ENCODE measurements around the gene TIE1. TPM values are rescaled to one million over a fixed set of nuclear protein-coding genes. Genes with fewer than 3 reads are reported as not detected.
A peak's percentile ranks its signal among the peaks of the same experiment; 100 is the strongest.

Gene TIE1
- total RNA-seq, result under 1 TPM; 0.23 to 0.75 TPM

DNA sequence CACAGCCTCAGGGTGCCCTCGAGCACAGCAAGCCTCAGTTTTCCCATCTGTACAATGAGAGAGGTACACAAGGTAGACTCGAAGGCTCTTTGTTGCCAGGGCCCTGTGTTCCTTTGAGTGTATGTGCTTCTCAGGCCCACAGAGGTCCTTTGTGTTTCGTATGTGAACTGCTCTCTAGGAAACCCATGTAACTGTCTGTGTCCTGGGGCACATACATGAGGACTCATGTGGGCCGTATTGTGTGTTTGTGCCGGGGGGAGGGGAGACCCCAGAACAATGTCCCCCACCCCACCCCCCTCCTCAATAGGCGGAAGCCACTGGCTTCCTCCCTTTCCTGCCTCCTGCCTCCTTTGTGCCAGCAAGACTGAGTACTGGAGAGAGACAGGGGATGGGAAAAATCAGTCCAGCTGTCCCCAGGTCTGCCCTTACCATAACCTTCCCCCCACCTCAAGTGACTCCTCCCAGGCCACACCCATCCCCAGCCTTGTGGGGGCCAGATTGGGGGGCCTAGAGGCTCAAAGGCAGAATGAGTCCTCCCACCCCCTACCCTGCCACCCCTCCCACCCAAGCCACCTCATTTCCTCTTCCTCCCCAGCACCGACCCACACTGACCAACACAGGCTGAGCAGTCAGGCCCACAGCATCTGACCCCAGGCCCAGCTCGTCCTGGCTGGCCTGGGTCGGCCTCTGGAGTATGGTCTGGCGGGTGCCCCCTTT lies at the start of gene TIE1:
Gene TIE1 (plus strand): TSS at position 605 of the 717 bp plus-strand sequence. CDS start 90 bp downstream, at position 695.
- no peak within 1 kb of the TSS for H3K4me3 Mint-ChIP-seq
- no peak for ATAC-seq (ENCODE audit: low read depth)
- DNase-seq, result no peak
- no peaks in the 10 kb centered on the region for H3K27me3 Mint-ChIP-seq
- peaks cover 16% of the 10 kb centered on the region for H3K4me1 Mint-ChIP-seq
- POLR2A ChIA-PET, result no interaction called here
- no peaks in the 10 kb centered on the region for H3K36me3 Mint-ChIP-seq
- no peaks in the 10 kb centered on the region for H3K9me3 Mint-ChIP-seq
- H3K27ac Mint-ChIP-seq, result peak within 1 kb of the TSS; percentile 28

GRCh38 chr1:43251024-43251423 lies 49.8 kb upstream of the TIE1 start:
- ATAC-seq (ENCODE audit: low read depth) (no peak), DNase-seq (no peak)
- Mint-ChIP-seq H3K36me3 (peaks cover 3% of the 10 kb centered on the region), H3K27me3 (peaks cover 28% of the 10 kb centered on the region), H3K4me1 (no peaks in the 10 kb centered on the region), H3K27ac (no peak overlapping the region), H3K4me3 (no peak overlapping the region), H3K9me3 (peaks cover 4% of the 10 kb centered on the region)
- POLR2A ChIA-PET, result no interaction called here

DNA sequence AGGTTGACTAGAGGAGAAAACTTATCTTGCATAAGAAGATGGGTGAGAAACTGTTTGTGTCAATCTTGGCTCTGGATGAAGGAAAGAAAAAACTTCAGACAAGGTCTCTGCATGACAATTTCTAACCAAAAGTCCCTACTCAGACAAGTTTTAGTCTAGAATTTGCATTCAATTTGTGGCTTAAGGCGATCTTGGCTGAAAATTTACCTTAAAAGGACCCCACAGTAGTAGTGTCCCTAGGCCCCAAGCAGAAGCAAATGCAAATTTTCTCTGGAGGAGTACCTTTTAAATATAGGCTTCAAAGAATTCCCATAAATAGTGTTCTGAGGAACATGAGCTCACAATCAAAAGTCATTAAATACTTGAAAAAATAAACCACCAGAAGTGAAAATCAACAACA lies 48.6 kb upstream of the TIE1 start:
- Mint-ChIP-seq H3K27me3 (peaks cover 21% of the 10 kb centered on the region), H3K4me1 (no peaks in the 10 kb centered on the region), H3K4me3 (no peak overlapping the region), H3K27ac (no peak overlapping the region), H3K36me3 (no peaks in the 10 kb centered on the region), H3K9me3 (no peaks in the 10 kb centered on the region)
- DNase-seq (no peak), ATAC-seq (ENCODE audit: low read depth) (no peak)
- POLR2A ChIA-PET, result no interaction called here

DNA sequence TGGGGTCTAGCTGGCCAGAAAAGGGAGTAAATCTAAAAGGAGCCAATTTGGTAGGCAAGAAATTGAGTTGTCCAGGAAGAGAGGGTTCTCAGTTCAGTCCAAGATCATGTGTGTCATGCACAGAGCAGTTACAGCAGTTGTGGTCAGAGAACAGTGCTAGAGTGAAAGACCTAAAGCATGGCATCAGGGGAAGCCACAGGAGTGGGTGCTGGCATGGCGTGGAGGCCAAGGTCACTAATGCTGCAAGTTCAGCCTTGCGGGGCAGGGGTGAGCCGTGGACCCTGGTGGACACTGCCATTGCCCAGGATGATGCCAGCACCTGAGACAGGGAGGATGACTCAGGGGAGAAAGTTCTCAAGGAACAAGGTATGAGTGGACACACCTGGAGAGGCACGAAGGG lies 47.6 kb upstream of the TIE1 start:
- no peaks in the 10 kb centered on the region for H3K36me3 Mint-ChIP-seq
- DNase-seq (no peak), ATAC-seq (ENCODE audit: low read depth) (no peak)
- H3K4me3 Mint-ChIP-seq, result no peak overlapping the region
- no peaks in the 10 kb centered on the region for H3K4me1 Mint-ChIP-seq
- H3K9me3 Mint-ChIP-seq, result no peaks in the 10 kb centered on the region
- H3K27ac Mint-ChIP-seq, result no peak overlapping the region
- POLR2A ChIA-PET, result no interaction called here
- H3K27me3 Mint-ChIP-seq, result peaks cover 21% of the 10 kb centered on the region

- Mint-ChIP-seq H3K27me3 (peaks cover 21% of the 10 kb centered on the region), H3K27ac (no peak overlapping the region), H3K4me1 (no peaks in the 10 kb centered on the region), H3K4me3 (no peak overlapping the region), H3K9me3 (no peaks in the 10 kb centered on the region), H3K36me3 (no peaks in the 10 kb centered on the region)
- DNase-seq (no peak), ATAC-seq (ENCODE audit: low read depth) (no peak)
- POLR2A ChIA-PET, result interaction anchor here (0.7 kb wide), 1 partner anchor 39 kb away, joined by 5 read pairs; no protein-coding TSS in a partner anchor
These were observed 46.9 kb upstream of the TIE1 start for GRCh38 chr1:43253876-43254275.

DNA sequence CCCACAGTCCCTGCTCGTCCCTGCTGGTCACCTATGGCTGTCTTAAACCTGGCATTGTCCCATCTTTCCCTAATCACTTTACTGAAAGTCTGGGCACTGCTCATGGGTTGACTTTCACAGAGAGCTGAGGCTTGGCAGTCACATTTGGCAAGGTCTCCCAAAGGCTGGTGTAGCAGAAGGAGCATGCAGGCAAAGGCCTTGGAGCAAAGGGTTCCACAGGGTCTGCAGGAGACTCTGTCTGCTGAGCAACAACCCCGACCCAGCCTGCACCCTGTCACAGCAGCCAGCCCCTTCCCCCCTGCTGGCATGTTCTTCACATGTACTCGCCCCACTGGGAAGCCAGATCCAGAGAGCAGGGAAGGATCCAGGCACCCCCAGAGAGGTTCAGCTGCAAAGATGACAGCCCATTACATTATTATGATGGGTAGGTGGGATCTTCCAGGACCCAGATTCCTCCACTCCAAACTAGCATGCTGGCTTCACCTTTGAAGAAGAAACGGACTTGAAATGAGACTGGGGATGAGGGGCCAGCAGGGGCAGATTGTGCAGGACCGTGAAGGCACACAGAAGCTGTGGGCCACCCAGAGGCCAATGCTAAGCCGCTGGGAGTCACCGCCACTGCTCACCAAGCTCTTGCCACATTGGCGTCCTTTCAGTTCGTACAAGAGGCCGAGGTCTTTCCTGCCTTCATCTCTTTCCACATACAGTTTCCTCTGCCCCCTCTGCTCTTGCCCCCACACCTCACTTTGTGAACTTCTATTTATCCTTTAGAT lies 45.2 kb upstream of the TIE1 start:
- Mint-ChIP-seq H3K27ac (no peak overlapping the region), H3K27me3 (peaks cover 21% of the 10 kb centered on the region), H3K4me3 (no peak overlapping the region), H3K36me3 (no peaks in the 10 kb centered on the region), H3K9me3 (no peaks in the 10 kb centered on the region), H3K4me1 (no peaks in the 10 kb centered on the region)
- POLR2A ChIA-PET, result interaction anchor here (0.6 kb wide), 1 partner anchor 19 kb away, joined by 5 read pairs; no protein-coding TSS in a partner anchor
- ATAC-seq (ENCODE audit: low read depth), result no peak
- no peak for DNase-seq

DNA sequence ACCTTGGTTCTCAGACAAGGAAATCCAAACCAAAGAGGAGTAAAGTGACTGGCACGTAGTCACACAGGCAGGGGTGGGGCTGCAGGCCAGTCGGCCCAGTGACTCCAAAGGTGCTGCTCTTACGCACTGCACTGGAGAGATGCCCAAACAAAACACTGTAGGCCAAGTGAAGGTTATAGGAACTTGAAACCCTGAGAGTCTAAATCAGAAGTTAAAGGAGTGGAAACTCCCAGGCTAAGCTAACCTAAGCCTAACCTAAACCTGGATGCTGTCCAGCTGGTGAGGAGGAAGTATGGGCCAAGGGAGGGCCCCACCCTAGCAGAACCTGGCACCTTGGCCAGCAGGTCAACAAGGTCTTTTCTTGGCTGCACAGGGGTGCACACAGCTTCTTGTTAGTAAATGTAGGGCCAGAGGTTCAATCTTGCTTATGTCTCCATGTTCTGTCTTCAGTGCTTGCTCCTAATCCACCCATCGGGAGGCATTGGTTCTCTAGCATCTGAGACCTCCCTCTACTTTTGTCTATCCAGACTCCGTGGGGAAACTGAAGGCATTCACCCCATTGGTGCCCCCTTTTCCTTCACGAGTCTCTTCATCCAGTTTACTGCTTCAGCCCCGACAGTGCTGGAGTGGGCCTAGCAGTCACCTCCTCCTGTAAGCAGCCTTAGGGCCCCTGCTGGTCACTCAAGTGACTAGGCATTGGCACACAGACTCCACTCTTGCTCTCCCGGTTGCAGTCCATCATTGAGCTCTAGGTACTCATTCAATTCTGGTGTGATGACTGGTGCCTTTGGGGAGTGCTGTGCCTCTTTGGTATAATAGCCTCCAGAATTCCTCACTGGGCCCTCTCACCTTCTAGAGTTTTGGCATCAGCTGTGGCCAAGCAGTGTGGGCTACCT lies 43.9 kb upstream of the TIE1 start:
- H3K27ac Mint-ChIP-seq, result no peak overlapping the region
- POLR2A ChIA-PET, result no interaction called here
- no peak for ATAC-seq (ENCODE audit: low read depth)
- H3K27me3 Mint-ChIP-seq, result peaks cover 16% of the 10 kb centered on the region
- DNase-seq, result no peak
- H3K9me3 Mint-ChIP-seq, result peaks cover 3% of the 10 kb centered on the region
- no peaks in the 10 kb centered on the region for H3K4me1 Mint-ChIP-seq
- H3K36me3 Mint-ChIP-seq, result no peaks in the 10 kb centered on the region
- no peak overlapping the region for H3K4me3 Mint-ChIP-seq

GRCh38 chr1:43258370-43258769 lies 42.4 kb upstream of the TIE1 start:
- Mint-ChIP-seq H3K36me3 (no peaks in the 10 kb centered on the region), H3K9me3 (peaks cover 7% of the 10 kb centered on the region), H3K27me3 (peaks cover 12% of the 10 kb centered on the region), H3K4me1 (no peaks in the 10 kb centered on the region), H3K27ac (no peak overlapping the region), H3K4me3 (no peak overlapping the region)
- ATAC-seq (ENCODE audit: low read depth) (no peak), DNase-seq (no peak)
- POLR2A ChIA-PET, result no interaction called here

- Mint-ChIP-seq H3K27ac (no peak overlapping the region), H3K4me1 (no peaks in the 10 kb centered on the region), H3K4me3 (no peak overlapping the region), H3K27me3 (peaks cover 25% of the 10 kb centered on the region), H3K9me3 (peaks cover 12% of the 10 kb centered on the region), H3K36me3 (peaks cover 2% of the 10 kb centered on the region)
- ATAC-seq (ENCODE audit: low read depth) (no peak), DNase-seq (no peak)
- POLR2A ChIA-PET, result no interaction called here
These were observed 35.4 kb upstream of the TIE1 start for GRCh38 chr1:43265431-43265830.

GRCh38 chr1:43266881-43267280 lies 33.9 kb upstream of the TIE1 start:
- no peak overlapping the region for H3K27ac Mint-ChIP-seq
- H3K9me3 Mint-ChIP-seq, result peaks cover 9% of the 10 kb centered on the region
- ATAC-seq (ENCODE audit: low read depth) (no peak), DNase-seq (no peak)
- H3K27me3 Mint-ChIP-seq, result peaks cover 24% of the 10 kb centered on the region
- POLR2A ChIA-PET, result no interaction called here
- H3K4me3 Mint-ChIP-seq, result no peak overlapping the region
- peaks cover 11% of the 10 kb centered on the region for H3K4me1 Mint-ChIP-seq
- H3K36me3 Mint-ChIP-seq, result peaks cover 2% of the 10 kb centered on the region

- no peak for DNase-seq
- Mint-ChIP-seq H3K36me3 (peaks cover 2% of the 10 kb centered on the region), H3K4me1 (peaks cover 11% of the 10 kb centered on the region), H3K27ac (no peak overlapping the region), H3K9me3 (peaks cover 9% of the 10 kb centered on the region), H3K27me3 (peaks cover 24% of the 10 kb centered on the region), H3K4me3 (no peak overlapping the region)
- POLR2A ChIA-PET, result no interaction called here
- no peak for ATAC-seq (ENCODE audit: low read depth)
These were observed 33.4 kb upstream of the TIE1 start for GRCh38 chr1:43267291-43267805.

DNA sequence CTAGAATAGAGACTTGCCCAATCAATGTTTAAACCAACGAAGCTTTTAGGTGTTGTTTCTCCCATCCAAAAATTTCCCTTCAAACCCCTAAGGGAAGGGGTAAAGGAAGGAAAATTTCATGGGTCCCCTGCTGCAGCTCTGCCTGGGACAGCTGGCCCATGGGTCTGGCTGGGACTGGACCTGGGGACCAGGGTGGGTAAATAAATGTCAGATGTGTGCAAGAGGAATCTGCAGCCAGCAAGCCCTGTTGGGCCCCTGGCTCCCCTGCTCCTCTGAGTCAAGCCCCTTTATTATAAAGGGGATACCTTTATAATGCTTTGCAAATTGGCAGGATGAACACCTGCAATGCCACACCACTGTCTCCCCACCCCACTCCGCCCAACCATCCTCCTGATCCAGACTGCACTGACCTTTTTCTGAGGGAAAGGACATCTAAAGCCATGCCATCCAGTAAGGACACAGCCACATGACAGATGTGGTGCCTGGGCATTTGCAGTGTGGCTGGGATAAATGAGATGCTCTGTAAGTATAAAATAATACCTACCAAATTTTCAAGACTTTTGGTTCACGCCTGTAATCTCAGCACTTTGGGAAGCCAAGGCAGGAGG lies 32.9 kb upstream of the TIE1 start:
- Mint-ChIP-seq H3K9me3 (peaks cover 5% of the 10 kb centered on the region), H3K4me1 (peaks cover 11% of the 10 kb centered on the region), H3K36me3 (peaks cover 2% of the 10 kb centered on the region), H3K27me3 (peaks cover 22% of the 10 kb centered on the region), H3K4me3 (no peak overlapping the region), H3K27ac (no peak overlapping the region)
- DNase-seq (no peak), ATAC-seq (ENCODE audit: low read depth) (no peak)
- POLR2A ChIA-PET, result no interaction called here

Data from activated naive CD8-positive, alpha-beta T cell treated with anti-CD3 and anti-CD28 coated beads, Interleukin-2, amount 10 ng/mL, durations not matched to agents 7 days and 5 days (primary cell).